T-helper 1 cell treated with Interleukin-12 subunit alpha and Interleukin-12 subunit beta and Interleukin-4 antibody, amounts not matched to agents 30 ng/mL and 1 ng/mL, for 36 hours (primary cell): ENCODE results near the gene CHL1. TPM values are rescaled to one million over a fixed set of nuclear protein-coding genes. Genes with fewer than 3 reads are reported as not detected.

Source experiments
- intact Hi-C: fragments of 100-400 bp; cut with micrococcal nuclease; formaldehyde crosslinking; loops from one replicate; pipeline ENCODE4 v1.15.1; 2024
- total RNA-seq: library from RNA; stranded (reverse); gene quantifications from 2 replicates; pipeline ENCODE4 v1.2.3, GENCODE V29; 2022

The CHL1 gene
- total RNA-seq, 1 donor from 2014 or later, result not detected

DNA sequence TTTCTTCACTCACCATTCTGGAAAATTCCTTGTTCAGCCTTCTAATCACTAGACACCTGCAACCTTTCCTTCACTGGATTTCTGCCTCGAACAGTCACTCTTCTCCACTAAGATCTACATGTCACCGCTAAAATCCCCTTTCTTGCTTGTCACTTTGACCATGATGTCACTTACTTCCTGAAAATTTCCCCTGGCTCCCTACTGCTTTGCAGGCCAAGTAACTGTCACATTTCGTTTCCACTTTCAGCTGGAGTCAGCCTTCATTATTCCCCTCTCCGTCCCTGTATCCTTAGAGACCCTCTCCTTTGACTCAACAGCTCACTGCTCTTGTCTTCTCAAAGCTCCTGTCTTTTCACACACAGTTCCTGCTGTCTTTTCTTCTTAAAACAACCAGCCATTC is 15.9 kb downstream of the CHL1 start:
- intact Hi-C loops, result no loop called here

DNA sequence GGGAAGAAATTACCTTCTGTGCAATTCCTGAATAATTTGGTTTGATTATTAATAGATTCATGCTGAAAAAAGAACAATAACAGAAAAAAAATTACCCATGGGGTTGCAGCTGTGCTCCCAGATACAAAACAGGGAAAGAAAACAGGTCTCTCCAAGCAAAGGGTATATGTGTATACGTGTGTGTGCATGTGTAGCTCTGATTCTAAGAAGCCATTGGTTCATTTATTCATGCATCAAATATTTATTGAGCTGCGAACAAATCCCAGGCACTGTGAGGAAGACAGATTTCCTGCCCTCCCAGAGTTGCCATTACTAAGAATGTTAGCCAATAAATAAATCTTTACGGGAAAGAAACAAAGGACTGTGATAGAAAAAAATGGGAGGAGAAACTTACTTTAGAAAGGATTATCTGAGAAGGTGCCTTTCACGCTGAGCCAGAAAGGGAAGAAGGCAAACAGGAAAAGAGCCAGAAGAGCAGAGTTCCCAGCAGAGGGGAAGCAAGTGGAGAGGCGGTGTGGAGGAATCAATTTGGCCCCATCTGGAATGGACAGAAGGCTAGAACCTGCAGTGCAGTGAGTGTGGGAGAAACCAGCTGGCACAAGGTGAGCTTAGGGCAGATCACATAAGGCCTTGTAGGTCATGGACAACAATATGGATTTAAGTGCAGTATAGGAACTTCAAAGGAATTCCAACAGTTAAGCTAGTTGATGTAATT is 20.7 kb downstream of the CHL1 start:
- intact Hi-C loops, result no loop called here

DNA sequence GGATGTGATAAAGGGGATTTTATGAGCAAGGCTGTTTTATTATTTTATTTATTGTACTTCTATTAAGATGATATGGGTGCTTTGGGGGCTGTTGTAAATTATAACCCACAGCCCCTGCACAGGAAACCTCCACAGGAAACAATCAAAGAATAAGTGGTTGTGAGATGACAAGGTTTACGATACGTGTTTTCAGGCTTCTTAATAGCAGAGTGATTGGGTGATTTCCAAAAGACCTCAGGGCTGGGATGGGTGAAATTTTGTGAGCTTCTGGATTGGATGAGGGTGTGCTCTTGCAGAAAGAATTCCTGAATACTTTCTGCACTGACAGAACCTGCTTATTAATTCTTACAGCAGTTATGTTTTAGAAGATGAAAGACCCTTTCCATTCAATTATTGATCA is 21.4 kb downstream of the CHL1 start:
- intact Hi-C loops, result no loop called here

DNA sequence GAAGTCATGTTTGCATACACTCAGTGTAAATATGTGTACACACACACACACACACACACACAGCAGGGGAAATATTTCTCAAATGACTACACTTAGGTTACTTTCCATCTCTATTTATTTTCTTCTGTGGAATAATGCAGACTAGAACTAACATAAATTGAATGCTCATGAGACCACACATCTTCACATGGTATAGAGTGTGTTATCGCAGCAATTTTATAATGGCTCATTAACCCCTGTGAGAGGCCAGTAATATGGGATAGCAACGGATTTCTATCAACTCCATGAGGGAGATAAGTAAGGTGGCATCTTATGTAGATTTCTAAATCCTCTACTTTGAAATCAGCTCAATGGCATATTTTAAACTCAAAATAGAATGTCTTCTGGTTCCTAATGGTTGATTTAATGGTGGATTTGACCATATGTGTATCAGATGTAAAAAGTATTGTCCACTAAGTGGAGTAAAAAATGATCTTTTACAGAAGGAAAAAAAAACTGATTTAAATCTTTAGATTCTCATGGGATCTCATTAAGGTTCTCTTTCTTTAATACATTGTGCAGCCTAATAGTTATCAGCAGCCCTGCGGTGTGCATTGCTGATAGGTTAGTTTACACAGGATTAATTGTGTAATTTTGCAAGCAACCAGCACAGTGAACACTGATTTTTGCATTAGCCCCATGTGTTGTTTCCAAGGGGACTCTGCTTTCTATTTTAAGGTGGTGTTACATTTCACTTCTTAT is 32.0 kb downstream of the CHL1 start:
- intact Hi-C loops, result no loop called here

DNA sequence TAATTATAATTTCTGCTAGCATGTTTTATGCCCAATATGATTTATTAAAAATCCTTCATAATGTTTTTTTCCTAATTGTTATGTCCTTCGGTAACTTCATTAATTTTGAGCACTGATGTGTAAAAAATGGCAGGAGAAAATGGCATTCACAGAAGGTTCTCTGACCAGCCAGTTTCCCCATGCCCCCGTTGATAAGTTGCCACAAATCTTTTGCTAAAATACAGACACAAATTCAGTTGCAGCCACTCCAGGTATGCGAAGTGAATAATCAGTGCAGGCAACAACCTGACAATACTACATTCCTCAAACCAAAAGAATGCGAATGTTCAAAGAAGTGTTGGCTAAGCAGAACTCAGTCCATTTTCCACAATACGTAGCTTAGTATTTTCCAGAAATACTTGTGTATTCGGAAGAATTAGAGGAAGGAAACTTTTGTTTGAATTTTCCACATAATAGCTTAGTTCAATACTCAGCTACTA is 32.7 kb downstream of the CHL1 start:
- intact Hi-C loops, result no loop called here

DNA sequence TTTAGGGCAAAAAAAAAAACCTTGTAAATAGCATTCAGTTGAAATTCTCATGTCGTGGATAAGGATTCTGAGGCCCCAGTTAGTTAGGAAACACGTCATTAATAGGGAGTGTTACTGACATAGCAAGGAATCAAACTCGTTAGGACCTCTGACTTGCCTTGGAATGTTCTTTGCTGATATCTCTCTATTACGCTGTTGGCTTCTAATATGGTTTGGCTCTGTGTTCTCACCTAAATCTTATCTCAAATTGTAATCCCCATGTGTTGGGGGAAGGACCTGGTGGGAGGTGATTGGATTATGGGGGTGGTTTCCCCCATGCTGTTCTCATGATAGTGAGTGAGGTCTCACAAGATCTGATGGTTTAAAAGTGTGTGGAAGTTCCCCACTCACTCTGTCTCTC is 40.3 kb downstream of the CHL1 start:
- intact Hi-C loops, result loop anchor here (10.0 kb wide), 1 partner anchor 658 kb away; no protein-coding TSS in a partner anchor

DNA sequence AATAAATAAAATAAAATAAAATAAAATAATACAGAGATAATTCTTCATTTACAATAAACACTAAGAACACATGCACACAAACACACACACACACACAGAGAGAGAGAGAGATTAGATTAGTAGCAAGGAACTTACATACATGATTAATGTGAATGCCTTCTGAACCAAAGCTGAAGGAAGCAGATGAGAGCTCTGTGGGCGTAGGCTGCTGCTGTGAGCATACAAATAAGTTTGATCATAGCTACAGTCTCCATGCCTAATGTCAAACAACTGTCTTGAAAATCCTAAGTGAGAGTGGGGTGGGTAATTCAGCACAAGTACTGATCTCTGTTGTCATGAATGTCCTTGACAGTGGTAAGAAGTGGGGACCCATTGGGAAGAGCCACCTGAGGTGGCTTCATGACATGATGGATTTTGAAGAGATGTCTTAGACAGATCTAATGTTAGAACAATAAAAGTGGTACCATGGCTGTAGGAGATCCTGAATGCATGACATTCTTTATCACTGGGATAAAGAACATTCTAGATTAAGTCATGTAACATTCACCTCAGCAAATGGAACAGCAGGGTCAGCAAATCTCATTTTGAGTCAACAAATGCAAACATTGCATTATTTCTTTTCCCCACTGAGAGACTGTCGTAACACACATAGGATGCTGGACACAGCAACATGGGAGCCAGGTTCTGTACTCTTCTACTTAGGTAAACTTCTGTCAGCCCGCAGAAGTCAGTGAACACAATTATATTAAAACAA is 46.2 kb downstream of the CHL1 start:
- intact Hi-C loops, result no loop called here

DNA sequence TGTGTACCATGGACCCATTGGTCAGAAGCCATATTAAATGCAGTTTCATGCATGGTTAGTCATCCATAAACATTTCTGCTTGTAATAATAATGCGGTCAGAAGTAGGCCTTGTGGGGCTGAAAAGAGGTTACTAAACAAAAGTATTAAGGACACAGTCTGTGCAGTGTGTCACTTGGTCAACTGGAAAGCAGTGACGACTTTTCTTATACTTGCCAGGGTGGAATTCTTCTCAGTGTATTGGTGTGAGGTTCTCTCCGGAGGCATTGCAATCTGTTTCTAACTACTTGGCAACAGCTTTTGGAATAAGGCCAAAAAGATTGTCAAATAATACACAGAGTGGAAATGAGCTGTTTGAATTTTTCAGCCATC is 46.8 kb downstream of the CHL1 start:
- intact Hi-C loops, result no loop called here

DNA sequence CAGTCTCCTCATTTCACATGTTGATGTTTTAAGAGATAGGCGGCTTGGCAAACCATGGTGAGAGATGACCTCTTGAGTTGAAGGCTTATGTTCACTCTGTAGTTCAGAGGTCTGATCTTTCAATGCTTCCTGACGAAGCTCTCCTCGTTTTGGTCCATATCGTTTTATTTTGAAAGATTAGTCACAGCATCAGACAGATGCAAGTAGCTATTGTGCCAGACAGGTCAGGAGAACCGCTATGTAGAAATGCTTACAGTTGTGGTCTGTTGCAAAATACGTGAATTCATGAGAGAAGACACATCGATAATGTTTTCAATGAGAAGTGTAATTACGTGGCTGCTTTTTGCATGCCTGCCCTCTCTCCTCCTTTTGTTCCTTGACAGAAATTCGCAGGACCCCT is 47.5 kb downstream of the CHL1 start:
- intact Hi-C loops, result no loop called here

DNA sequence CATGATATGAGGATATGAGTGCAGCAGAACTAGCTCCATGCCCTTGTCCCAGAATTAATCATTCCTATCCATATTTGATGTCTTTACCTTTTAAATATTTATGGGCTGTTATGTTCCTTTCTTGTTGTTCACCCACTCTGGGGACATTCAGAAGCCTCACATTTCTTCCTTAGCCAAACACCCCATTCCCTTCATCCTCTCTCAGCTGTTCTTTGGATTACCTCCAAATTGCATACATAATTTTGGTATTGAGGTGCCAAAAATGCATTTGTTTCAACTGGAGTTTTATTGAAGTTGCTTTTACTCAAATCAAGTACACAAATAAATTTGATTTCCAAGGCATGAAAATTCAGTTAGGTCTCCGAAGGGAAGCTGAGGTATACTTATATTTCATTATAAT is 51.4 kb downstream of the CHL1 start:
- intact Hi-C loops, result no loop called here

DNA sequence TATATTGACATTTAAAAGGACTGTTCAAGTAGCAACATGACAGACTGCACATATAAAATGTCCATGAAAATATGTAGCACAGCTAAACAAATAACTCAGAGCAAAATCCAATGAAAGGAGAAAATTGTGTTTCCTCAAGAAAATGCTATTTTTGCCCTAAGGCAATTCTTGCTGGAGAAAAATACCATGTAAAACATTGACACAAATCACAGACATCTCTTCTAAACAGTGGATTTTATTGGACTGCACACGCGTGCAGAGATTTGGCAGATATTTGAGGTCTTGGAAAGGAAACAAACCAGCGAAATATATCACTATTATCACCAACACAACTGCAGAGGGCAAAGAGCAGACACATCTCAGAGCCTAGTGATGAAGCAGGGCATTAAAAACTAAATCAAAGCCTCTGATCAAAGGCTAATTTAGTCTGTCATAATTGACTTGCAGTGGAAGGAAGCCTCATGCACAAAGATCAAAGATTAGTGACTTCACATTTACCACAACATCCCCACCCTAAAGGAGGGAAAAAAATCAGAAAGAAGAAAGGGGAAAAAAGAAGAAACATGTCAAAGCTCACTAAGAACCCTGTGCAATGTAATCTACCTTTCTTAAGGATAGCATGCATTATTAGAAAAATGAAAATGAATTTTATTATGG is 52.4 kb downstream of the CHL1 start:
- intact Hi-C loops, result no loop called here

DNA sequence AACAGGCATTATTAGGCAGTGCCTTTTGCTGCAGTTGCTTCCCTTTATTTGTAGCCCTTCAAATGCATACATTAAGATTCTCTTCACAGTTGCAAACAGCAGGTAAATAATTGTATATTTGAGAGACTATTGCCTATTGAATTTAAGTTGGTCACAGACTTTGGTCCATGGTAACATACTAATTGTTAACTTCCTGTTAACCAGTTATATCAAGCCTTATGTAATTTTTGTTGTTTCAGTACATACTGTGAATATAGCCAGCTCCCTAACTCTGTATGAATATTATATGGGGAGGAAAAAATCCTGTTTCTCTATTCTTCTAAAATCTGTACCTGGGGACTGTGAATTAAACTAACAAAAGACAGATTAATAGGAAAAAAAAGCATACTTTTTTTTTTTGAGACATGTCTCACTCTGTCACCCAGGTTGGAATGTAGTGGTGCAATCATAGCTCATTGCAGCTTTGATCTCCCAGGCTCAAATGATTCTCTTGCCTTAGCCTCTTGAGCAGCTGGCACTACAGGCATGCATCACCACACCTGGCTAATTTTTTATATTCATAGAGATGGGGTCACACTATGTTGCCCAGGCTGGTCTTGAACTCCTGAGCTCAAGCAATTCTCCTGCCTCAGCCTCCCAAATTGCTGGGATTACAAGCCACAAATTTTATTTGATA is 53.2 kb downstream of the CHL1 start:
- intact Hi-C loops, result no loop called here

DNA sequence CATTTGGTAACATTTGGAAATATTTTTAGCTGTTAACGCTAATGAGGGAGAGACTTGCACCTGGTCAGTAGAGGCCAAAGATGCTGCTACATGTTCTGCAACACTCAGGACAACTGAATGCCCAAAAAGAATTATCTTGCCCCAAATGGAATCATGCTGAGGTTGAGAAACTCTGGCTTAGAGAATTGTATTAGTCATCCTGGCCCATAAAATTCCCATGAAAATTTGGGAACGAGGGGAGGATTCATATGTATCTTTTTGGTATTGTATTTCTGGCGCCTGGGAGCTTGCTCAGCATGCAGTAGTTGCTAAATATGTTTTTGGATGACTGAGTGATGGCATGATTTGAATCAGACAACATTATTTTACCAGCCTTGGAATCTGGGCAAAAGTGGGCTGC is 59.9 kb downstream of the CHL1 start:
- intact Hi-C loops, result no loop called here

DNA sequence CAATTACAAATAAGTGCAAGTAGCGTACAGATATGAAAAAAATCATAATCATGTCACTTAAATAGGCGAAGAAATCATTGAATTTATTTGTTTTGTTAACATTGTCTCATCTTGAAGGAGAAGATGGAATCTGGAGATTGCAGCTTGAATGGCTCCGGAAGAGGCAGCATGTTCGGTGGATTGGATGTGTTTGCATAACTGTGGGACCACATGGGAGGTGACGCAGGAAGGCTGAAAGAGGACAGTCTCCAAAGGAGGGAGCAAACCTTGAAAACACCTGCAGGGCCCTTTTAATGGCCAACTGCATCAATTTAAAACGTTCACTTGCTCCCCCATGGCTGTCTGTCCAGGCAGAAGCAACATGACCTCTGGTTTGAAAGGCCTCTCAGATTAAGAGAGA is 61.3 kb downstream of the CHL1 start:
- intact Hi-C loops, result no loop called here

DNA sequence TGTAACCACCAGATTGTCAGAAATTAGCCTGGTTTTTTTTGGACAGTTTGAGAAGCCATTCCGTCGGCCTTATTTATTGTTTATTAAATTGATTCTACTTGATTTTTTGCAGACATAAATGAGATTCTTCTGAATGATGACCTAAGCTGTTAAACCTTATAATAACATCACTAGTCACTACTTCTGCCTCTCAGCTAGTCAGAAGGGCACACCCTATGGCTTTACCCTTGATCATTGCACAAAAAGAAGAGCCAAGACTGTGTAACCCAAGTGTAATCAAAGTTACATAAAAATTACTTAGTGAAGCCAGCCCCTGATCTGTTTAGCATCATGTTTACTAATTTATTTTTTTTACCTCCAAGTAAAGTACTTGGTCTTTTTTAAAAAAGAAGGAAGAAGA is 64.3 kb downstream of the CHL1 start:
- intact Hi-C loops, result no loop called here

DNA sequence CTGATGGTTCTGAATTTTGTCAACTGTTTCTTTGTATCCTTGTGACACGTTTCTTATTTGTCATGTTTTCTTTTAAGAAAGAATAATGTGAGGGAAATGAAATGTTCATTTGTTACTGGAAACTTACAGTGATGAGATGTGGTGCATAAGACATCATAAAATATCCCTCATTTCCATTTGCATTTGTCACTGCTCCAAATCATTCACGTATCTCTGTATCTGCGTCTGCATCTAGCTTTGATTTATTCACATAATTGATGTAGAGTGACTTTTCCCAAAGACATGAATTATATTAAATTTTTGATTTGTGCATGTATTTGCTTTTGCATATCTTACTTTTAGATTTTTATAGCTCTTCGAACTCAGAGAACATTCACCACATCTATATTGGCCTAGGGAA is 66.8 kb downstream of the CHL1 start:
- intact Hi-C loops, result no loop called here

DNA sequence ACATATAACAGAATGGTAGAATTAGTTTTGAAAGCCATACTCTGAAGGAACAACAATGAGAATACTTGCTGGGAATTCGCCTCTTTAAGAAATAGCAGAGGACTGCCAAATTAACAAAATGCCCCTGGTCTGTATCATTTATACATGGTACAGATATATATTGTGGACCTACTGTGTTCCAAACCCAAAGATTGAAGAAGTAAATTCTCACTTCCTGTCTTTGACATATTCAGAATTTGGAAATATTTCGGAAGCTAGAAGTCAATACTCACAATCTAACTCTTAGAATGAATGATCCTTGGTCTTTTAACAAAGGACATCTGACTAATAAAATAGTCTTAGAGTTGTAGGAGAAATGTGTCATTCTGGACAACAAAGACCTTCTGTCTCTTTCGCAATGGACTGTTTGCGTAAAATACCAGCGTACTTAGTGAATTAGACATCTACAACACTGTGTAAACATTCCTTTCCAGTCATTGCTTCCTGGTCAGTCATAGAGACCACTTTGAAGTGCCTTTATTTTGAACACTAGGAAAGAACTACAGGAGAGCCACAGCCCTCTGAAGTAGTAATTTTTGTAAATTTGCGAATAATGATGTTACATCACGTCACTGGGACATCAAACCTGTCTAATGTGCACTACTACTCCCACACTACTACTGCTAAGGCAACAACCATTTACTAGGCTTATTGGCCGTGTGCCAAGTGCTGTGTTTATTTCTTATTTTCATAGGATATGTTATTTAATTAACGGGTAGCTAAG is 68.0 kb downstream of the CHL1 start:
- intact Hi-C loops, result no loop called here

DNA sequence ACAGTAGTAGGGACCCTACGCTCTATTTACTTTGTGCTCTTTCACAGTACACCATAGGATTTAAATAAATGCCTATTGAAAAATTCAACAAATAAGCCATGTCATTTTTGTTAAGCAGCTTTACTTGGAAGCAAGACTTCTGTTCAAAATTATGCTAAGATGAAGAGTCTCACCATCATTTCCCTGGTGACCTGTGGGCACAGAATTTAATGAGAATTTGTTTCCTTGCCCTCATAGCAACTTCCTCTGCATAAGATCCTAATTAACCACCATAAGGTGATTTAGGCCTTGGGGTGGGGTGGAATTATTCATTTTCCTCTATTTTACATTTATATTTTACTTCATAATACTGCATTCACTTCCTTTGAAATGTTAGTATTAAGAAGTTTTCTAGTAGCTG is 70.5 kb downstream of the CHL1 start:
- intact Hi-C loops, result no loop called here

DNA sequence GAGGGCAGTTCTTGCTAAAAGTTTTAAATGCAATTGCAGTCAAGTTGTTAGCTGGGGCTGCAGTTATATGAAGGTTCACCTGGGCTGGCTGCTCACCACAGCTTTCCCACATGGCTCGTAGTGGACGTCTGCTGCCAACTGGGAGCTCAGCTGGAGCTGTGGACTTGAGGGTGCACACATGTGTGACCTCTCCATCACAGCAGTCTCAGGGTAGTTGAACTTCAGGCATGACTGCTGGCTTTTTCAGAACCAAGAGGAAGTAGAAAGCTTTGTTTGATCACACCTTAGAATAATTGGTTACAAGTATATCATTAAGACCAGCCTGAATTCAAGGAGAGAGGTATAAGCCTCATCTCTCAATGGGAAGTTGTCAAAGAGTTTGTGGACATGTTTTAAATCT is 74.1 kb downstream of the CHL1 start:
- intact Hi-C loops, result no loop called here

DNA sequence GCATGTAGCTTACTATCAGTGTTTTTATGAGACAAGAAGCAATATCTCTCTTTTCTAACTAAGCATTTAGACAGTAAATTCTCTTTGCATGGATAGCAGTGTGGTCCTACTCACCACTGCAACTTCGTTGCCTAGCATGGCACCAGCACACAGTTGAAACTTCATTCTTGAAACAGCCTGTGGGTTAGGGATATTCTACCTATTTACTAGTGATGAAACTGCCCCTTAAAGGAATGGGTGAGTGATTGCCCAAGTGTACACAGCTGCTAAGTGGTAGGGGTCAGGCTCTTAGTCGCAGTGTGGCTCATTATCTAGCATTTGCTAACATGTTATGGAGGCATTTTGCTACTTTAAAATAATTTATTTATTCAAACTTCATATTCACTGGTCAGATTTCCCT is 78.4 kb downstream of the CHL1 start:
- intact Hi-C loops, result no loop called here
